KMS-11 (cell line): ENCODE data around the gene FREY1.

Experiments used
- H2AFZ ChIP-seq: fragments of 200-600 bp; sonication (generic); 2 replicates; pipeline ENCODE4 v1.6.1; 2016; ENCODE audit warnings: antibody characterized with exemption, mixed run types, low read depth
- H3K27ac ChIP-seq: fragments of 200-600 bp; sonication (generic); 2 replicates; pipeline ENCODE4 v1.6.1; 2016; ENCODE audit warnings: mild to moderate bottlenecking, mixed run types
- H3K27me3 ChIP-seq: fragments of 200-600 bp; sonication (generic); 2 replicates; pipeline ENCODE4 v1.6.1; 2017; ENCODE audit warnings: mild to moderate bottlenecking, low read depth, mixed run types, moderate library complexity; ENCODE audit not compliant: insufficient read depth
- H3K36me3 ChIP-seq: fragments of 200-600 bp; sonication (generic); 2 replicates; pipeline ENCODE4 v1.6.1; 2017; ENCODE audit warnings: mild to moderate bottlenecking, mixed run types; ENCODE audit not compliant: insufficient read depth
- H3K4me1 ChIP-seq: fragments of 200-600 bp; sonication (generic); 2 replicates; pipeline ENCODE4 v1.6.1; 2016; ENCODE audit warnings: mild to moderate bottlenecking, low read depth, mixed run types; ENCODE audit not compliant: poor library complexity, severe bottlenecking
- H3K4me2 ChIP-seq: fragments of 200-600 bp; sonication (generic); 2 replicates; pipeline ENCODE4 v1.7.0; 2016; ENCODE audit warnings: mild to moderate bottlenecking, mixed run types
- H3K4me3 ChIP-seq: fragments of 200-600 bp; sonication (generic); IDR thresholded peaks from 2 replicates; pipeline ENCODE4 v1.6.1; 2017; ENCODE audit warnings: low read depth, low read length, mixed read lengths; ENCODE audit not compliant: insufficient read depth
- H3K79me2 ChIP-seq: fragments of 200-600 bp; sonication (generic); 2 replicates; pipeline ENCODE4 v1.6.1; 2016; ENCODE audit warnings: low read depth, mixed run types; ENCODE audit not compliant: insufficient read depth
- H3K9ac ChIP-seq: fragments of 200-600 bp; sonication (generic); 2 replicates; pipeline ENCODE4 v1.6.1; 2016; ENCODE audit warnings: mild to moderate bottlenecking, mixed run types
- H4K20me1 ChIP-seq: fragments of 200-600 bp; sonication (generic); 2 replicates; pipeline ENCODE4 v1.6.1; 2016; ENCODE audit warnings: mild to moderate bottlenecking, mixed run types; ENCODE audit not compliant: insufficient read depth
- CTCF ChIP-seq: fragments of 200-600 bp; sonication (generic); conservative IDR thresholded peaks from 2 replicates; pipeline ENCODE4 v1.6.1; 2017; ENCODE audit warnings: low read depth, mild to moderate bottlenecking, antibody characterized with exemption, low read length, moderate library complexity, mixed read lengths

FREY1 gene

GRCh38 chr11:45897556-45897955 is 9.5 kb downstream of the FREY1 start:
- Histone ChIP-seq H3K27ac (no peak overlapping the region), H3K27me3 (peaks cover 33% of the 10 kb centered on the region; the same call in 1 of the 2 replicates), H3K9ac (no peak overlapping the region), H3K4me2 (no peak overlapping the region), H3K36me3 (no peaks in the 10 kb centered on the region), H4K20me1 (no peaks in the 10 kb centered on the region), H3K4me1 (no peaks in the 10 kb centered on the region), H2AFZ (no peak overlapping the region), H3K79me2 (no peaks in the 10 kb centered on the region), H3K4me3 (no peak overlapping the region)
- no peak for TF ChIP-seq CTCF

- Histone ChIP-seq H2AFZ (no peak overlapping the region), H3K27ac (no peak overlapping the region), H3K4me2 (no peak overlapping the region), H3K36me3 (no peaks in the 10 kb centered on the region), H3K9ac (no peak overlapping the region), H3K79me2 (no peaks in the 10 kb centered on the region), H3K27me3 (peaks cover 33% of the 10 kb centered on the region; the same call in 1 of the 2 replicates), H3K4me3 (no peak overlapping the region), H3K4me1 (no peaks in the 10 kb centered on the region), H4K20me1 (no peaks in the 10 kb centered on the region)
- TF ChIP-seq CTCF, result no peak
These were observed 10.6 kb downstream of the FREY1 start for GRCh38 chr11:45896422-45896984.

GRCh38 chr11:45895553-45896259 is 11.4 kb downstream of the FREY1 start:
- no peaks in the 10 kb centered on the region for H3K79me2 ChIP-seq
- H3K4me1 ChIP-seq, result no peaks in the 10 kb centered on the region
- H3K27ac ChIP-seq, result no peak overlapping the region
- peaks cover 26% of the 10 kb centered on the region; the same call in 1 of the 2 replicates for H3K27me3 ChIP-seq
- TF ChIP-seq CTCF, result no peak
- no peak overlapping the region for H3K4me3 ChIP-seq
- no peak overlapping the region for H3K9ac ChIP-seq
- H3K36me3 ChIP-seq, result no peaks in the 10 kb centered on the region
- no peak overlapping the region for H3K4me2 ChIP-seq
- H2AFZ ChIP-seq, result no peak overlapping the region
- H4K20me1 ChIP-seq, result no peaks in the 10 kb centered on the region

- H3K79me2 ChIP-seq, result no peaks in the 10 kb centered on the region
- no peaks in the 10 kb centered on the region for H4K20me1 ChIP-seq
- no peak overlapping the region for H3K4me2 ChIP-seq
- peaks cover 22% of the 10 kb centered on the region; the same call in 1 of the 2 replicates for H3K27me3 ChIP-seq
- H3K4me1 ChIP-seq, result no peaks in the 10 kb centered on the region
- H3K36me3 ChIP-seq, result no peaks in the 10 kb centered on the region
- H3K4me3 ChIP-seq, result no peak overlapping the region
- H2AFZ ChIP-seq, result no peak overlapping the region
- no peak for TF ChIP-seq CTCF
- no peak overlapping the region for H3K27ac ChIP-seq
- no peak overlapping the region for H3K9ac ChIP-seq
These were observed 12.4 kb downstream of the FREY1 start for GRCh38 chr11:45894555-45895247.
